AG10803 (cell line): ENCODE measurements around the gene SYT7.
"Not testable (repeated sequence)": the region's sequence is repeated elsewhere in the genome, so short reads cannot be mapped to it uniquely, and the experiment has no call there.

Source experiments
- DNase-seq: peaks from one replicate; pipeline ENCODE4 v3.0.0; 2010; ENCODE audit warnings: low read depth
- H3K4me3 ChIP-seq: 2 replicates; pipeline ENCODE4 v1.5.1; 2011; ENCODE audit warnings: mild to moderate bottlenecking, low read length, control low read depth
- TF ChIP-seq, protein P1 (sequence below): conservative IDR thresholded peaks from 2 replicates; pipeline ENCODE4 v1.5.1; 2011; ENCODE audit warnings: mild to moderate bottlenecking, low read length, control low read depth, inconsistent platforms

The SYT7 gene

DNA sequence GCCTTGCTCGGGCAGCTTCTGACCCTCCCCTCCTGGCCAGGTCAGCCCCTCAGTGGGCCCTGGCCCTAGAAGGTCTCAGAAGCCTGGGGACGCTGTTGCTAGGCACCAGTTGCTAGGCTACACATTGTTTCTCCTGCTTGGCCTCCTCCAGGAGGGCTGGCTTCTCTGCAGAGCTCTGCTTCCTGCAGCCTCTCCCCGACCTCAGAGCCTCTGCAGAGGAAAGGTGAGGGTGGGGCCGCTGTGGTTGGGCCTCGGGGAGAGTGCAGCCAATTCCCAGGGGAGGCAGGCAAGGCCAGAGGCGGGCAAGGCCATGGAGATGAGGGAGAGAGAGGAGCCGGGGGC lies 99.9 kb downstream of the SYT7 start:
- DNase-seq: no peak
- TF ChIP-seq, protein P1, sequence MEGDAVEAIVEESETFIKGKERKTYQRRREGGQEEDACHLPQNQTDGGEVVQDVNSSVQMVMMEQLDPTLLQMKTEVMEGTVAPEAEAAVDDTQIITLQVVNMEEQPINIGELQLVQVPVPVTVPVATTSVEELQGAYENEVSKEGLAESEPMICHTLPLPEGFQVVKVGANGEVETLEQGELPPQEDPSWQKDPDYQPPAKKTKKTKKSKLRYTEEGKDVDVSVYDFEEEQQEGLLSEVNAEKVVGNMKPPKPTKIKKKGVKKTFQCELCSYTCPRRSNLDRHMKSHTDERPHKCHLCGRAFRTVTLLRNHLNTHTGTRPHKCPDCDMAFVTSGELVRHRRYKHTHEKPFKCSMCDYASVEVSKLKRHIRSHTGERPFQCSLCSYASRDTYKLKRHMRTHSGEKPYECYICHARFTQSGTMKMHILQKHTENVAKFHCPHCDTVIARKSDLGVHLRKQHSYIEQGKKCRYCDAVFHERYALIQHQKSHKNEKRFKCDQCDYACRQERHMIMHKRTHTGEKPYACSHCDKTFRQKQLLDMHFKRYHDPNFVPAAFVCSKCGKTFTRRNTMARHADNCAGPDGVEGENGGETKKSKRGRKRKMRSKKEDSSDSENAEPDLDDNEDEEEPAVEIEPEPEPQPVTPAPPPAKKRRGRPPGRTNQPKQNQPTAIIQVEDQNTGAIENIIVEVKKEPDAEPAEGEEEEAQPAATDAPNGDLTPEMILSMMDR: no peak
- no peak overlapping the region for H3K4me3 ChIP-seq

DNA sequence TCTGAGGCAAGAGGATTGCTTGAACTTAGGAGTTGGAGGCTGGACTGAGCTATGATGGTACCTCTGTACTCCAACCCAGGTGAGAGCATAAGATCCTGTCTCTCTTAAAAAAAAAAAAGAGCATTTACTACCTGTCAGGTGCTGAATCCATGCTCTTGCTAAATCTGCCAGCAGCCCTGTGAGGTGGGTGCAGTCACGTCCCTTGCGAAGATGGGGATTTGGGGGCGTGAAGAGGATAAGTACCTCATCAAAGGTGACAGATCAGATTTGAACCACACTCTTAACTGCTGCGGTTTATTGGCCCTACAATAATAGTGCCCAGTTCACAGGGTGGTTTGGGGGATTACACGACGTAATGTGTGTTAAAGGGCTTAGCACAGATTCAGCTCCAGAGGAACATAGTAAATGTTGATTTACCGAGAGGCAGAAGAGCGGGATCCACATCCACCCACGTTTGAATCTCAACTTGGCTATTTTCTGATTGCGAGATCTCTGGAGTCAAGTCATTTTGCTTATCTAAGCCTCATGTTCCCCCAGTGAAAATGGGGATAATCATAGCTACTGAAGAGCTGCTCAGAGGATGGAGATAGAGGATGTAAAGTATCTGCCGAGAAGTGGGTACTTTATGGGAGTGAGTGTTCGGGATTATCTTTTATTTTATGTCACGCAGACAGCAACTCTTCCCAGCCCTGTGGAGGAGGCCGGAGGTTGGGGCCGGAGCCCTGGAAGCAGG lies 100.4 kb downstream of the SYT7 start:
- H3K4me3 ChIP-seq: no peak overlapping the region
- TF ChIP-seq, protein P1: no peak
- no peak for DNase-seq

DNA sequence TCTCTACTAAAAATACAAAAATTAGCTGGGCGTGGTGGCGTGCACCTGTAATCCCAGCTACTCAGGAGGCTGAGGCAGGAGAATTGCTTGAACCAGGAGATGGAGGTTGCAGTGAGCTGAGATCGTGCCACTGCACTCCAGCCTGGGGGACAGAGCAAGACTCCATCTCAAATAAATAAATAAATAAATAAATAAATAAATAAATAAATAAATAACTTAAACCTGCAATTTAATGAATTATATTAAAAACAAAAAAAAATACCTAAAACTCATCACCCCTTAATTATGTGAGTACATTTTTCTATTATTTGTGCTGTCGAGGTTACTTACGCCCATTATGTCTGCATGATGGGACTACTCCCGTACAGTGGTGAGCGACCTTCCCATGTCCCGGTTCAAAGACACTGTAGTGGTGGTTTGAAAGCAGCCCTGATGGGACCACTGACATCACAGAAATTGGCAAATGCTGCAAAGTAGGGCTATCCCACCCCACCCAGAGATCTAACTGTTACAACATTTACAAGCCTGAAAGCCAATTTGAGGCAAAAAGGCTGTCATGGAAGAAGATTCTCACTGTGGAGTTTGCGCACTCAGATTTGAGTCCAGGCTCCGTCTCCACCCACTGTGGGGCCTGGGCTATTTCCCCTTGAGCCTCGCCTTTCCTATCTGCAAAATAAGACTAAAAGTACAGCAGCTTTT lies 101.4 kb downstream of the SYT7 start:
- DNase-seq, H3K4me3 ChIP-seq: not testable (repeated sequence)

- H3K4me3 ChIP-seq: no peak overlapping the region
- TF ChIP-seq, protein P1: peak; percentile 75
Measured at GRCh38 chr11:61477727-61478148, 103.1 kb downstream of the SYT7 start.

GRCh38 chr11:61477126-61477525 lies 103.8 kb downstream of the SYT7 start:
- H3K4me3 ChIP-seq: no peak overlapping the region
- TF ChIP-seq, protein P1: no peak
- no peak for DNase-seq

More at GRCh38 chr11:61477727-61478148, 103.1 kb downstream of the SYT7 start:
- no peak for DNase-seq

GRCh38 chr11:61476371-61476770 lies 104.5 kb downstream of the SYT7 start:
- TF ChIP-seq, protein P1: no peak
- no peak overlapping the region for H3K4me3 ChIP-seq
- no peak for DNase-seq

GRCh38 chr11:61475433-61475832 lies 105.4 kb downstream of the SYT7 start:
- TF ChIP-seq, protein P1: no peak
- H3K4me3 ChIP-seq: no peak overlapping the region
- DNase-seq: no peak
